Endothelial cell (in vitro differentiated cells): Measurements from ENCODE around the gene ASXL3. TPM values are rescaled to one million over a fixed set of nuclear protein-coding genes. Genes with fewer than 3 reads are reported as not detected.

Experiments used
- DNase-seq: peaks from one replicate; pipeline ENCODE4 v3.0.0; 2021; ENCODE audit warnings: low spot score
- H3K27ac Mint-ChIP-seq: one replicate; pipeline ENCODE4 v1.8.0; 2021; ENCODE audit warnings: mixed read lengths, inconsistent platforms; ENCODE audit not compliant: unreplicated experiment
- H3K27me3 Mint-ChIP-seq: one replicate; pipeline ENCODE4 v1.8.0; 2021; ENCODE audit warnings: mild to moderate bottlenecking, moderate library complexity, mixed read lengths, inconsistent platforms; ENCODE audit not compliant: unreplicated experiment
- H3K36me3 Mint-ChIP-seq: one replicate; pipeline ENCODE4 v1.8.0; 2021; ENCODE audit warnings: mild to moderate bottlenecking, low read depth, mixed read lengths, inconsistent platforms; ENCODE audit not compliant: unreplicated experiment
- H3K4me1 Mint-ChIP-seq: one replicate; pipeline ENCODE4 v1.8.0; 2021; ENCODE audit warnings: mild to moderate bottlenecking, mixed read lengths, inconsistent platforms; ENCODE audit not compliant: unreplicated experiment
- H3K4me3 Mint-ChIP-seq: one replicate; pipeline ENCODE4 v1.8.0; 2021; ENCODE audit warnings: mild to moderate bottlenecking, mixed read lengths, inconsistent platforms; ENCODE audit not compliant: unreplicated experiment
- H3K9me3 Mint-ChIP-seq: one replicate; pipeline ENCODE4 v1.8.0; 2021; ENCODE audit warnings: mixed read lengths, inconsistent platforms; ENCODE audit not compliant: unreplicated experiment
- CTCF ChIP-seq: fragments of 200-600 bp; sonication (generic); IDR thresholded peaks from one replicate; pipeline ENCODE4 v1.5.0; 2021; ENCODE audit warnings: antibody characterized with exemption; ENCODE audit not compliant: unreplicated experiment
- total RNA-seq: library from RNA; stranded (reverse); fragmentation: NEBNext Ultra II Directional; extraction: Animal tissue kit (Norgen Biotek cat#: 25700); gene quantifications from one replicate; pipeline ENCODE4 v1.2.1, GENCODE V29; 2021; ENCODE audit not compliant: unreplicated experiment

The ASXL3 gene
- total RNA-seq, 1 donor from 2014 or later = 7.2 TPM

GRCh38 chr18:33755931-33756560 is 178.0 kb downstream of the ASXL3 start:
- H3K27me3 Mint-ChIP-seq = no peaks in the 10 kb centered on the region
- H3K4me1 Mint-ChIP-seq = no peaks in the 10 kb centered on the region
- no peaks in the 10 kb centered on the region for H3K36me3 Mint-ChIP-seq
- no peak overlapping the region for H3K27ac Mint-ChIP-seq
- TF ChIP-seq CTCF = no peak
- no peak for DNase-seq
- no peaks in the 10 kb centered on the region for H3K9me3 Mint-ChIP-seq
- H3K4me3 Mint-ChIP-seq = no peak overlapping the region

GRCh38 chr18:33757037-33757436 is 179.0 kb downstream of the ASXL3 start:
- H3K4me1 Mint-ChIP-seq = no peaks in the 10 kb centered on the region
- DNase-seq = no peak
- no peaks in the 10 kb centered on the region for H3K27me3 Mint-ChIP-seq
- H3K4me3 Mint-ChIP-seq = no peak overlapping the region
- no peak for TF ChIP-seq CTCF
- no peak overlapping the region for H3K27ac Mint-ChIP-seq
- no peaks in the 10 kb centered on the region for H3K36me3 Mint-ChIP-seq
- H3K9me3 Mint-ChIP-seq = no peaks in the 10 kb centered on the region

GRCh38 chr18:33761363-33761762 is 183.3 kb downstream of the ASXL3 start:
- peak; percentile 13 for TF ChIP-seq CTCF
- H3K4me1 Mint-ChIP-seq = no peaks in the 10 kb centered on the region
- no peak overlapping the region for H3K27ac Mint-ChIP-seq
- H3K9me3 Mint-ChIP-seq = no peaks in the 10 kb centered on the region
- H3K4me3 Mint-ChIP-seq = no peak overlapping the region
- no peaks in the 10 kb centered on the region for H3K27me3 Mint-ChIP-seq
- H3K36me3 Mint-ChIP-seq = no peaks in the 10 kb centered on the region
- DNase-seq = no peak

- Mint-ChIP-seq H3K4me1 (no peaks in the 10 kb centered on the region), H3K4me3 (no peak overlapping the region), H3K27me3 (peaks cover 5% of the 10 kb centered on the region), H3K27ac (no peak overlapping the region), H3K36me3 (no peaks in the 10 kb centered on the region), H3K9me3 (no peaks in the 10 kb centered on the region)
- TF ChIP-seq CTCF = no peak
- no peak for DNase-seq
These were observed 203.4 kb downstream of the ASXL3 start for GRCh38 chr18:33781429-33781828.

Other genes starting within 250 kb of the ASXL3 start
- 5.3 TPM for gene CCDC178, start 137.5 kb upstream of the ASXL3 start, total RNA-seq